WI38 (cell line): Measurements from ENCODE around the gene DPH7.
"Not testable (repeated sequence)": the region's sequence is repeated elsewhere in the genome, so short reads cannot be mapped to it uniquely, and the experiment has no call there.

ENCODE experiments used
- H3K4me3 ChIP-seq: 2 replicates; pipeline ENCODE4 v1.5.1; 2011; ENCODE audit warnings: low read depth, mild to moderate bottlenecking, control low read depth, low read length
- CTCF ChIP-seq: IDR thresholded peaks from 2 replicates; pipeline ENCODE4 v1.5.1; 2012; ENCODE audit warnings: low read depth, mild to moderate bottlenecking, control low read depth, low read length

The DPH7 gene

DNA sequence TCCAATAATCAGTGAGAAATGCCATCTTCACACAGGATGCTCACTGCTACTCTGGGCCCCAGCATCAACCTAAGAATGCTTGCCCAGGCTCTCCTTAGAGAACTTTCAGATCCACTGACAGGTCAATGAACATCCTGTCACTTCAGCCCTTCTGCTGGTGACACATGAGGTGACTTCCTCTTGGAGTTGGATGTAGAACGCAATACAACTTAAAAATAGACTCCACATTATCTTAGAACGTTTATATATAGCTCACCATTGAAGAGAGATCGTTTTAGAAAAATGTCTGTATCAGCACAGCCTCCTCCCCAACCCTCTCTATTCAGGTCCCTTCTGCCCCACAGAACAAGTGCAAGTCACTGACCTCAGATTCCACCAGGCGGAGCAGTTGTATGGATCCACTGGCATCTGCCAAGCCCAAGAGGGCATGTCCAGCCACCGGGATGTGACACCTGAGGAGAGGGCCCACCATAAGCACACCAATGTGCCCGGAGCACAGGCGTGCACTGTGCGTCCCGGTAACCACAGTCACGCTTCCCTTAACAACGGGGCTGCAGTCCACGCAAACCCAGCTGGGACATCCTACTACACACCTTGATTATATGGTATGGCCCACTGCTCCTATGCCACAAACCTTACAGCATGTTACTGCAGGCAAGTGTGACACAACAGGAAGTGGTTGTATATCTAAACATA lies 2.9 kb downstream of the DPH7 start:
- TF ChIP-seq CTCF, result no peak
- H3K4me3 ChIP-seq, result no peak overlapping the region

- TF ChIP-seq CTCF, result no peak
- H3K4me3 ChIP-seq, result no peak overlapping the region
These were observed 3.4 kb downstream of the DPH7 start for GRCh38 chr9:137575364-137575715.

GRCh38 chr9:137574192-137574591 lies 4.5 kb downstream of the DPH7 start:
- no peak overlapping the region for H3K4me3 ChIP-seq
- no peak for TF ChIP-seq CTCF

DNA sequence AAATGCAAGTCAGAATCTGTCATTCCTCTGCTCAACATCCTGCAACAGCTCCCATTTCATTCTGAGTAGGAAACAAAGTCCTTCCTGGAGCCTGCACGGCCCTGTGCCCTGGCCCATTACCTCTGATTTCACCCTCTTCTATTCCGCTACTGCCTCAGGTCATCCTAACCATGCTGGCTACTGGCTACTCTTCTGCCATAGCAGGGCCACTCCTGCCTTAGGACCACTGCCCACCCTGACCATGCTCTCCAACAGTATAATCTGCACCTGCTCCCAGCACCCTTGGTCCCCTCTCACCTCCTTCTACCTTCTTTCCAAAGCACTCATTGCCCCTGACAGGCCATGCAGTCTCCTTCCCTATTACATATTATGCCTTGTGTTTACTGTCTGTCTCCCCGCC lies 8.2 kb downstream of the DPH7 start:
- no peak for TF ChIP-seq CTCF
- no peak overlapping the region for H3K4me3 ChIP-seq

DNA sequence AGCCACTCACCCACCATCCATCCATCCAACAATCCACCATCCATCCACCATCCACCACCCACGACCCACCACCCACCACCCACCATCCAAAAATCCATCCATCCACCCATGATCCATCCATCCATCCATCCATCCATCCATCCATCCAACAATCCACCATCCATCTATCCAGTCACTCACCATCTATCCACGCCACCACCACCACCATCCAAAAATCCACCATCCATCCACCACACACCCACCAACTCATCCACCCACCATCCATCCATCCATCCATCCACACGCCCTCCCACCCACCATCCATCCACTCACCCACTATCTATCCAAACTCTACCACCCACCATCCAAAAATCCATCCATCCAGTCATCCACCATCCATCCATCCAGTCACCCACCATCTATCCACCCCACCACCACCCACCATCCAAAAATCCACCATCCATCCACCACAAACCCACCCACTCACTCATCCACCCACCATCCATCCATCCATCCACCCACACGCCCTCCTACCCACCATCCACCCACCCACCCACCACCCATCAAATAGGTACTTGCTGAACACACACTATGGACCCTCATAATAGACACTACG lies 9.0 kb downstream of the DPH7 start:
- H3K4me3 ChIP-seq, result no peak overlapping the region
- TF ChIP-seq CTCF, result no peak

DNA sequence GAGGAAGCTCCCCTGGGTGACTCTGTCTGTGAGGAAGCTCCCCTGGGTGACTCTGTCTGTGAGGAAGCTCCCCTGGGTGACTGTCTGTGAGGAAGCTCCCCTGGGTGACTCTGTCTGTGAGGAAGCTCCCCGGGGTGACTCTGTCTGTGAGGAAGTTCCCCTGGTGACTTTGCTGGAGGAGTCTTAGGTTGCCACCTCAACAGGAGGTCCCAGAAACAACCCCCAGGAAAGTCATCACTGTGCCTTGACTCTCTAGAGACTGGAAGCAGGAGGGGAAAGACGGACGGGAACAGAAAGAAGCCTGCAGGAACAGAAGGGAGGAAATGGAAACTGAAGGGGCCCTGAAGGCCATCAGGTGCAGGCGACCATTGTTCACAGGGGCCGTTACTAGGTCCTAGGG lies 10.3 kb downstream of the DPH7 start:
- not testable (repeated sequence) for H3K4me3 ChIP-seq

DNA sequence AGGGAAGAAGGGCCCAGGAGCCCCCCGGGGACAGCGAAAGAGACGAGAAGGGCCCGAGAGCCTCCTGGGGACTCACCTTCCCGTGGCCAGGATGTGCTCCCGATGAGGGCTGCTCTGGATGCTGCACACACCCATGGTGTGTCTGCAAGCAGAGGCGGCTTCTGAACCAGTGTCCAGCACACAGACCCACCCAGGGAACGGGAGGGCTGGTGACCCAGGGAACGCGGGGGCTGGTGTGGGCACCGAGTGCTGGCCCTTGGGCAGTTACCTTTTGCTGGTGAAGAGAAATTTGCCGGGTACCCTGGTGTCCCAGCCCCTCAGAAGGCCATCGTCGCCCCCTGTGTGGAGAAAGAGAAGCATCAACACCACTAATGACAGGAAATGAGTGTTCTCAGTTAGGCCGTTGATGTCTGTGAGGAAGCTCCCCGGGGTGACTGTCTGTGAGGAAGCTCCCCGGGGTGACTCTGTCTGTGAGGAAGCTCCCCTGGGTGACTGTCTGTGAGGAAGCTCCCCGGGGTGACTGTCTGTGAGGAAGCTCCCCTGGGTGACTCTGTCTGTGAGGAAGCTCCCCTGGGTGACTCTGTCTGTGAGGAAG lies 13.8 kb downstream of the DPH7 start:
- H3K4me3 ChIP-seq, result no peak overlapping the region
- TF ChIP-seq CTCF, result no peak
